Left renal cortex interstitium (tissue), 4 donors: ENCODE results near the gene SBDS. TPM values are rescaled to one million over a fixed set of nuclear protein-coding genes. Genes with fewer than 3 reads are reported as not detected.

ENCODE experiments used
- DNase-seq, 4 donors: peaks; one replicate each; pipeline ENCODE4 v3.0.0-alpha.2; 2013; ENCODE audit warnings: low read depth in 4 of 4, low spot score in 2 of 4, missing footprints in 1 of 4
- polyA plus RNA-seq, 4 donors: library from polyadenylated mRNA; unstranded; fragments of 120-200 nt; gene quantifications; one replicate each; pipeline ENCODE4 v1.2.1, GENCODE V29; 2013; ENCODE audit not compliant: insufficient read length in 4 of 4

The SBDS gene
- polyA plus RNA-seq, 4 donors = 82.8 to 145 (median 103) TPM

GRCh38 chr7:66948480-66949109, 46.8 kb downstream of the SBDS start:
- no peak for DNase-seq

- DNase-seq = no peak
Measured at GRCh38 chr7:66946545-66946944, 48.8 kb downstream of the SBDS start.

DNA sequence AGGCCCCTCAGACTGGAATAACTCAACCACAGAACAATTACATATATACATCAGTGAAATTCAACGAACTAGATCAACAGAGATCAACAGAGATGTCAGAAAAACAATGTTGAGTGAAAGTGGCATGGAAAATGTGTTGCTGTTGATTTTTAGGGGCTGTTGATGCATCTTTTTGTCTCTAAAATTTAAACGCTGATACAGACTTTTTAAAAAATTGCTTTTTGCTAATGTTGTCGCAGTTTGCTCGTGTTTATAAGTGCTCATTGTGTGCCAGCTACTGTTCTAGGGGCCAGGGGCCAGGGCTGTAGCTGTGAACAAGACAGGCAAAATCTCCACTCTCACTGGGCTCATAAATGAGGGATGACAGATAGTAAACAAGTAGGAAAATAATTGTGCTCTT, 56.1 kb downstream of the SBDS start:
- no peak for DNase-seq

- DNase-seq = no peak
Measured at GRCh38 chr7:66937940-66938339, 57.4 kb downstream of the SBDS start.

Other genes starting within 250 kb of the SBDS start
- gene TMEM248, start 74.4 kb downstream of the SBDS start, polyA plus RNA-seq = 10 to 100 TPM; 74.0 to 80.2 (median 78.9) TPM
- gene TYW1, start 1.2 kb upstream of the SBDS start, polyA plus RNA-seq = 10 to 100 TPM; 23.0 to 25.6 (median 24.2) TPM